ENCODE results near the gene LIFR. TPM values are rescaled to one million over a fixed set of nuclear protein-coding genes. Genes with fewer than 3 reads are reported as not detected.

Gene LIFR
- total RNA-seq, 1 donor, result 39.8 TPM

GRCh38 chr5:38593959-38594358, 37.5 kb upstream of the LIFR start:
- no peak for DNase-seq (ENCODE audit: insufficient read length, low spot score, missing footprints)
- no peaks in the 10 kb centered on the region for H4K20me1 ChIP-seq (ENCODE audit: insufficient read depth, low read length)
- H3K27me3 ChIP-seq (ENCODE audit: insufficient read depth, low read length), result no peaks in the 10 kb centered on the region
- H2AFZ ChIP-seq (ENCODE audit: low read length), result no peak overlapping the region
- TF ChIP-seq, protein P1, sequence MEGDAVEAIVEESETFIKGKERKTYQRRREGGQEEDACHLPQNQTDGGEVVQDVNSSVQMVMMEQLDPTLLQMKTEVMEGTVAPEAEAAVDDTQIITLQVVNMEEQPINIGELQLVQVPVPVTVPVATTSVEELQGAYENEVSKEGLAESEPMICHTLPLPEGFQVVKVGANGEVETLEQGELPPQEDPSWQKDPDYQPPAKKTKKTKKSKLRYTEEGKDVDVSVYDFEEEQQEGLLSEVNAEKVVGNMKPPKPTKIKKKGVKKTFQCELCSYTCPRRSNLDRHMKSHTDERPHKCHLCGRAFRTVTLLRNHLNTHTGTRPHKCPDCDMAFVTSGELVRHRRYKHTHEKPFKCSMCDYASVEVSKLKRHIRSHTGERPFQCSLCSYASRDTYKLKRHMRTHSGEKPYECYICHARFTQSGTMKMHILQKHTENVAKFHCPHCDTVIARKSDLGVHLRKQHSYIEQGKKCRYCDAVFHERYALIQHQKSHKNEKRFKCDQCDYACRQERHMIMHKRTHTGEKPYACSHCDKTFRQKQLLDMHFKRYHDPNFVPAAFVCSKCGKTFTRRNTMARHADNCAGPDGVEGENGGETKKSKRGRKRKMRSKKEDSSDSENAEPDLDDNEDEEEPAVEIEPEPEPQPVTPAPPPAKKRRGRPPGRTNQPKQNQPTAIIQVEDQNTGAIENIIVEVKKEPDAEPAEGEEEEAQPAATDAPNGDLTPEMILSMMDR (IDR thresholded peaks at IDR 0.05; ENCODE audit: extremely low read depth, low read depth, low read length), result no peak
- H3K27ac ChIP-seq (ENCODE audit: low read depth, low read length), result no peak overlapping the region
- H3K9me3 ChIP-seq (ENCODE audit: low read depth, low read length), result no peaks in the 10 kb centered on the region
- H3K36me3 ChIP-seq (ENCODE audit: insufficient read depth, low read length), result no peaks in the 10 kb centered on the region
- no peak overlapping the region for H3K4me3 ChIP-seq (ENCODE audit: insufficient read depth, low read length)
- H3K79me2 ChIP-seq (ENCODE audit: insufficient read depth, low read length), result no peaks in the 10 kb centered on the region
- peaks cover 27% of the 10 kb centered on the region for H3K4me1 ChIP-seq (ENCODE audit: insufficient read depth, low read length)
- H3K4me2 ChIP-seq (ENCODE audit: insufficient read depth, low read length), result no peak overlapping the region

GRCh38 chr5:38591523-38591849, 35.0 kb upstream of the LIFR start:
- H3K9me3 ChIP-seq (ENCODE audit: low read depth, low read length), result no peaks in the 10 kb centered on the region
- H3K4me2 ChIP-seq (ENCODE audit: insufficient read depth, low read length), result no peak overlapping the region
- no peaks in the 10 kb centered on the region for H3K27me3 ChIP-seq (ENCODE audit: insufficient read depth, low read length)
- H3K4me1 ChIP-seq (ENCODE audit: insufficient read depth, low read length), result peaks cover 18% of the 10 kb centered on the region
- no peak overlapping the region for H3K27ac ChIP-seq (ENCODE audit: low read depth, low read length)
- no peak overlapping the region for H2AFZ ChIP-seq (ENCODE audit: low read length)
- no peaks in the 10 kb centered on the region for H3K79me2 ChIP-seq (ENCODE audit: insufficient read depth, low read length)
- no peak for DNase-seq (ENCODE audit: insufficient read length, low spot score, missing footprints)
- no peak overlapping the region for H3K4me3 ChIP-seq (ENCODE audit: insufficient read depth, low read length)
- no peaks in the 10 kb centered on the region for H4K20me1 ChIP-seq (ENCODE audit: insufficient read depth, low read length)
- TF ChIP-seq, protein P1 (IDR thresholded peaks at IDR 0.05; ENCODE audit: extremely low read depth, low read depth, low read length), result no peak
- no peaks in the 10 kb centered on the region for H3K36me3 ChIP-seq (ENCODE audit: insufficient read depth, low read length)

- TF ChIP-seq, protein P1 (IDR thresholded peaks at IDR 0.05; ENCODE audit: extremely low read depth, low read depth, low read length), result no peak
- Histone ChIP-seq H3K4me1 (ENCODE audit: insufficient read depth, low read length) (peaks cover 18% of the 10 kb centered on the region), H2AFZ (ENCODE audit: low read length) (no peak overlapping the region), H3K4me3 (ENCODE audit: insufficient read depth, low read length) (no peak overlapping the region), H3K9me3 (ENCODE audit: low read depth, low read length) (no peaks in the 10 kb centered on the region), H3K4me2 (ENCODE audit: insufficient read depth, low read length) (no peak overlapping the region), H3K36me3 (ENCODE audit: insufficient read depth, low read length) (no peaks in the 10 kb centered on the region), H4K20me1 (ENCODE audit: insufficient read depth, low read length) (no peaks in the 10 kb centered on the region), H3K27me3 (ENCODE audit: insufficient read depth, low read length) (no peaks in the 10 kb centered on the region), H3K27ac (ENCODE audit: low read depth, low read length) (no peak overlapping the region), H3K79me2 (ENCODE audit: insufficient read depth, low read length) (no peaks in the 10 kb centered on the region)
- no peak for DNase-seq (ENCODE audit: insufficient read length, low spot score, missing footprints)
Observed at GRCh38 chr5:38590838-38591522, 34.5 kb upstream of the LIFR start.

GRCh38 chr5:38589629-38590028, 33.2 kb upstream of the LIFR start:
- H3K4me3 ChIP-seq (ENCODE audit: insufficient read depth, low read length), result no peak overlapping the region
- no peak for DNase-seq (ENCODE audit: insufficient read length, low spot score, missing footprints)
- peaks cover 3% of the 10 kb centered on the region for H3K27me3 ChIP-seq (ENCODE audit: insufficient read depth, low read length)
- no peaks in the 10 kb centered on the region for H3K9me3 ChIP-seq (ENCODE audit: low read depth, low read length)
- H4K20me1 ChIP-seq (ENCODE audit: insufficient read depth, low read length), result no peaks in the 10 kb centered on the region
- H3K79me2 ChIP-seq (ENCODE audit: insufficient read depth, low read length), result no peaks in the 10 kb centered on the region
- TF ChIP-seq, protein P1 (IDR thresholded peaks at IDR 0.05; ENCODE audit: extremely low read depth, low read depth, low read length), result no peak
- H2AFZ ChIP-seq (ENCODE audit: low read length), result no peak overlapping the region
- H3K4me1 ChIP-seq (ENCODE audit: insufficient read depth, low read length), result peaks cover 10% of the 10 kb centered on the region
- no peaks in the 10 kb centered on the region for H3K36me3 ChIP-seq (ENCODE audit: insufficient read depth, low read length)
- no peak overlapping the region for H3K4me2 ChIP-seq (ENCODE audit: insufficient read depth, low read length)
- no peak overlapping the region for H3K27ac ChIP-seq (ENCODE audit: low read depth, low read length)

Data from osteoblast (primary cell).